Activated gamma-delta T cell (primary cell): ENCODE measurements around the gene IGFBPL1.
"Not testable (repeated sequence)": the region's sequence is repeated elsewhere in the genome, so short reads cannot be mapped to it uniquely, and the experiment has no call there.

Source experiments
- DNase-seq: peaks from one replicate; lab custom pipeline; 2025; lab: John Stamatoyannopoulos, UW
- total RNA-seq, 2 donors: gene quantifications; one replicate each; lab custom pipeline; 2026; lab: John Stamatoyannopoulos, UW

Gene IGFBPL1
- 0 to 0.04 reads per million in 2 donors for total RNA-seq

- no peak for DNase-seq
Measured at GRCh38 chr9:38423973-38424843, at the start of gene IGFBPL1. TSS of gene IGFBPL1 (minus strand) at chr9:38424454. CDS start at chr9:38424424, 30 bp downstream.

- DNase-seq = not testable (repeated sequence)
Measured at GRCh38 chr9:38472583-38473249, 48.5 kb upstream of the IGFBPL1 start.

- no peak for DNase-seq
Measured at GRCh38 chr9:38467404-38467803, 43.1 kb upstream of the IGFBPL1 start.

- DNase-seq = no peak
Measured at GRCh38 chr9:38453835-38454234, 29.6 kb upstream of the IGFBPL1 start.

- DNase-seq = no peak
Measured at GRCh38 chr9:38451162-38451561, 26.9 kb upstream of the IGFBPL1 start.

GRCh38 chr9:38447703-38448102 is 23.4 kb upstream of the IGFBPL1 start:
- DNase-seq = no peak

- DNase-seq = no peak
Measured at GRCh38 chr9:38445154-38446043, 21.1 kb upstream of the IGFBPL1 start.

- DNase-seq = no peak
Measured at GRCh38 chr9:38443597-38443996, 19.3 kb upstream of the IGFBPL1 start.

GRCh38 chr9:38443181-38443580 is 18.9 kb upstream of the IGFBPL1 start:
- no peak for DNase-seq

- DNase-seq = no peak
Measured at GRCh38 chr9:38442473-38443096, 18.3 kb upstream of the IGFBPL1 start.

- DNase-seq = no peak
Measured at GRCh38 chr9:38441347-38442085, 17.3 kb upstream of the IGFBPL1 start.

- DNase-seq = no peak
Measured at GRCh38 chr9:38440516-38440915, 16.3 kb upstream of the IGFBPL1 start.

- no peak for DNase-seq
Measured at GRCh38 chr9:38439916-38440301, 15.7 kb upstream of the IGFBPL1 start.

- no peak for DNase-seq
Measured at GRCh38 chr9:38439291-38439915, 15.1 kb upstream of the IGFBPL1 start.

- no peak for DNase-seq
Measured at GRCh38 chr9:38437193-38437823, 13.1 kb upstream of the IGFBPL1 start.

GRCh38 chr9:38436708-38437107 is 12.5 kb upstream of the IGFBPL1 start:
- no peak for DNase-seq

GRCh38 chr9:38435521-38435920 is 11.3 kb upstream of the IGFBPL1 start:
- DNase-seq = no peak

GRCh38 chr9:38434853-38435252 is 10.6 kb upstream of the IGFBPL1 start:
- no peak for DNase-seq

GRCh38 chr9:38434365-38434764 is 10.1 kb upstream of the IGFBPL1 start:
- DNase-seq = no peak

- DNase-seq = no peak
Measured at GRCh38 chr9:38432922-38433510, 8.8 kb upstream of the IGFBPL1 start.
